ENCODE results near the gene KIF2C.
"Not testable (repeated sequence)": the region's sequence is repeated elsewhere in the genome, so short reads cannot be mapped to it uniquely, and the experiment has no call there.

The KIF2C gene

GRCh38 chr1:44806704-44807363 lies 67.2 kb downstream of the KIF2C start, which contains the start of gene DYNLT4:
DYNLT4 (minus strand) TSS chr1:44807351; CDS start chr1:44806668, 683 bp downstream.
- peak within 1 kb of the TSS; percentile 18 for H3K4me3 ChIP-seq (ENCODE audit: low read length)
- DNase-seq (ENCODE audit: low read depth, low spot score), result no peak

GRCh38 chr1:44807364-44808062 lies 67.9 kb downstream of the KIF2C start:
- peak; percentile 82 for DNase-seq (ENCODE audit: low read depth, low spot score)

GRCh38 chr1:44808063-44808937 lies 68.7 kb downstream of the KIF2C start, which contains the start of gene BTBD19:
BTBD19 (plus strand) TSS chr1:44808523; CDS start chr1:44808821, 298 bp downstream.
- no peak for DNase-seq (ENCODE audit: low read depth, low spot score)
- peak within 1 kb of the TSS; percentile 29 for H3K4me3 ChIP-seq (ENCODE audit: low read length)

More at GRCh38 chr1:44807364-44808062, 67.9 kb downstream of the KIF2C start:
- H3K4me3 ChIP-seq (ENCODE audit: low read length), result peak overlapping the region; percentile 18

GRCh38 chr1:44808938-44809917 lies 69.6 kb downstream of the KIF2C start:
- H3K4me3 ChIP-seq (ENCODE audit: low read length), result peak overlapping the region; percentile 29

GRCh38 chr1:44810101-44810761 lies 70.6 kb downstream of the KIF2C start:
- H3K4me3 ChIP-seq (ENCODE audit: low read length), result no peak overlapping the region
- no peak for DNase-seq (ENCODE audit: low read depth, low spot score)

More at GRCh38 chr1:44808938-44809917, 69.6 kb downstream of the KIF2C start:
- DNase-seq (ENCODE audit: low read depth, low spot score), result peak; percentile 95

GRCh38 chr1:44810762-44811105 lies 71.1 kb downstream of the KIF2C start:
- not testable (repeated sequence) for H3K4me3 ChIP-seq (ENCODE audit: low read length); DNase-seq (ENCODE audit: low read depth, low spot score)

- no peak overlapping the region for H3K4me3 ChIP-seq (ENCODE audit: low read length)
- DNase-seq (ENCODE audit: low read depth, low spot score), result no peak
Observed at GRCh38 chr1:44811234-44811633, 71.6 kb downstream of the KIF2C start.

- H3K4me3 ChIP-seq (ENCODE audit: low read length), result peak overlapping the region; percentile 73
- no peak for DNase-seq (ENCODE audit: low read depth, low spot score)
Observed at GRCh38 chr1:44812822-44813543, 73.3 kb downstream of the KIF2C start.

GRCh38 chr1:44815926-44816325 lies 76.3 kb downstream of the KIF2C start:
- DNase-seq (ENCODE audit: low read depth, low spot score); H3K4me3 ChIP-seq (ENCODE audit: low read length): not testable (repeated sequence)

- no peak for DNase-seq (ENCODE audit: low read depth, low spot score)
- H3K4me3 ChIP-seq (ENCODE audit: low read length), result no peak overlapping the region
Observed at GRCh38 chr1:44817307-44817706, 77.7 kb downstream of the KIF2C start.
